GM21723 (cell line): Measurements from ENCODE around the gene MFSD2A.
"Not testable (repeated sequence)": the region's sequence is repeated elsewhere in the genome, so short reads cannot be mapped to it uniquely, and the experiment has no call there.

Experiments
- ATAC-seq: cut with Tn5 transposase; IDR thresholded peaks from one replicate; pipeline ENCODE4 v1.9.1; 2021; ENCODE audit warnings: mild to moderate bottlenecking, moderate library complexity; ENCODE audit not compliant: unreplicated experiment

Gene MFSD2A

GRCh38 chr1:39964552-39964951, 9.6 kb downstream of the MFSD2A start:
- no peak for ATAC-seq

- no peak for ATAC-seq
Observed at GRCh38 chr1:39965044-39965443, 10.1 kb downstream of the MFSD2A start.

GRCh38 chr1:39969048-39969447, 14.1 kb downstream of the MFSD2A start:
- no peak for ATAC-seq

- ATAC-seq = no peak
Observed at GRCh38 chr1:39969531-39970270, 14.8 kb downstream of the MFSD2A start.

GRCh38 chr1:39970274-39970673, 15.3 kb downstream of the MFSD2A start:
- no peak for ATAC-seq

- ATAC-seq = no peak
Observed at GRCh38 chr1:39971138-39971537, 16.2 kb downstream of the MFSD2A start.

GRCh38 chr1:39973503-39974135, 18.7 kb downstream of the MFSD2A start:
- no peak for ATAC-seq

GRCh38 chr1:39976732-39977131, 21.8 kb downstream of the MFSD2A start:
- no peak for ATAC-seq

GRCh38 chr1:39977202-39977601, 22.3 kb downstream of the MFSD2A start:
- no peak for ATAC-seq

GRCh38 chr1:39979654-39980053, 24.7 kb downstream of the MFSD2A start:
- ATAC-seq = no peak

- no peak for ATAC-seq
Observed at GRCh38 chr1:39980555-39981313, 25.8 kb downstream of the MFSD2A start.

GRCh38 chr1:39981385-39981784, 26.4 kb downstream of the MFSD2A start:
- ATAC-seq = no peak

GRCh38 chr1:39981945-39982344, 27.0 kb downstream of the MFSD2A start:
- ATAC-seq = no peak

GRCh38 chr1:39984480-39984879, 29.5 kb downstream of the MFSD2A start:
- not testable (repeated sequence) for ATAC-seq

GRCh38 chr1:39984951-39985350, 30.0 kb downstream of the MFSD2A start:
- no peak for ATAC-seq

- no peak for ATAC-seq
Observed at GRCh38 chr1:39987869-39988268, 32.9 kb downstream of the MFSD2A start.

GRCh38 chr1:39988618-39989343, 33.8 kb downstream of the MFSD2A start:
- ATAC-seq = no peak

- ATAC-seq = no peak
Observed at GRCh38 chr1:39990428-39990827, 35.5 kb downstream of the MFSD2A start.

- no peak for ATAC-seq
Observed at GRCh38 chr1:39992234-39992633, 37.3 kb downstream of the MFSD2A start.

- no peak for ATAC-seq
Observed at GRCh38 chr1:39992888-39993287, 37.9 kb downstream of the MFSD2A start.

GRCh38 chr1:39995973-39996393, 41.0 kb downstream of the MFSD2A start:
- peak; percentile 84 for ATAC-seq
